ENCODE results near the gene VPS37C.

DNA sequence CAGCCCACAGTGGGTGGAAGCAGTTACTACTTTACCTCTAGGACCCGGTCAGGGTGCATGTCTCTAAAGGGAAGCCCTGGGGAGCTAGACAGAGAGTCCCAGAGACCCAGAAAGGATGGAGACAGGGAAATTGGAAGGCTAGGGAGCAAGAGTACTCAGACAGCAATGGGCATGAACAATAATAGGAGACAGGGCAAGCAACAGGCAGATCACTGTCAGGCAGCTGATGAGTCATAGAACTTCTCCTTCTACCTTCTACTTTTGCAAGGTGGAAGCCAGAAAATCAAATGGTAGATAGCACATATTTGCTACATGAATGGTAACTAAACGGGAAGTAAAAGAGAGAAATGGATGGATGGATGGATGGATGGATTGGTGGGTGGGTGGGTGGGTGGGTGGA, 39.3 kb downstream of the VPS37C start:
- TF ChIP-seq CTCF (IDR thresholded peaks at IDR 0.05) (no peak), POLR2A (IDR thresholded peaks at IDR 0.05) (no peak)

All from esophagus squamous epithelium (tissue), 4 donors.